HG03025 (cell line): ENCODE results near the gene PDSS2.

Experiments used
- ATAC-seq: cut with Tn5 transposase; IDR thresholded peaks from one replicate; pipeline ENCODE4 v1.9.1; 2021; ENCODE audit warnings: mild to moderate bottlenecking, moderate library complexity; ENCODE audit not compliant: unreplicated experiment, low FRiP score

The PDSS2 gene

DNA sequence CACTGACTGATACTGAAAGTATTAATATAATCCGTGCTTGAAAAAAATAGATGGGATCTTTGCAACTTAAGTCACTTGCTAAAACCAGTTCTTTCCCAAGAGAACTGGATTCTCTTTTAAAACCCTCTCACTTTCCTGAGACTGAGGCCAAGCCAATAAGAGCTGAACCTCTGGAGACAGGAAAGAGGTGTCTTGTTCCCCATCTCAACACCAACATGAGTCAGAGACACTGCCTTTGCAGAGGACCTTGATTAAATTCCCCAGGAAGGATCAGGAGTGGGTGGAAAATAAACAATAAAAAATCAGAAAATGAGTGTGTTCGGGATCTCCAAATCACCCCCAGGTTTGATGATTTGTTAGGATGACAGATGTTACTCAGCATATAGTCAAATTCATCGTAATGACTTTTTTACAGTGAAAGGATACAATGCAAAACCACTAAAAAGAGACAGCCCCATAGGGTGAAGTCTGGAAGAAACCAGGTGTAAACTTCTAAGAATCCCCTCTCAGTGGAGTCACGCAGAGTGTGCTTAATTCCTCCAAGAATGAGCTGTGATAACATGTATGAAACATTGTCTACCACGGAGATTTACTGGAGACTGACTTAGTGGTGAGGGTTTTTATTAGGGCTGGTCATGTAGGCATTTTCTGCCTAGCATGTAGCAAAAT, 221.2 kb downstream of the PDSS2 start:
- no peak for ATAC-seq

DNA sequence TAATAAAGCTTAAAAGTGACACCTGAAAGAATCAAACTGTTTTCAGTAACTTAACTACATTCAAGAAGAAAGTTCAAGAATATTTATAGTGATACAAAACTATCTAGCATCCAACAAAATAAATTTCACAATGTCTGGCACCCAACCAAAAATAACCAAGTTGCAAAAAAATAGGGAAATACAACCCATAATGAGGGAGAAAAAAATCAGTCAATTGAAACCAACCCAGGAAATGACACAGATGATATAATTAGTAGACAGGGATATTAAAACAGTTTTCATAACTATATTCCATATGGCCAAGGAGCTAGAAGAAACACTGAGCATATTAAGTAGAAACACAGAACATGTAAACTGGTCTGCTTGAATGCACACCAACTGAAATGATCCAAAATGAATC, 223.9 kb downstream of the PDSS2 start:
- ATAC-seq: no peak

DNA sequence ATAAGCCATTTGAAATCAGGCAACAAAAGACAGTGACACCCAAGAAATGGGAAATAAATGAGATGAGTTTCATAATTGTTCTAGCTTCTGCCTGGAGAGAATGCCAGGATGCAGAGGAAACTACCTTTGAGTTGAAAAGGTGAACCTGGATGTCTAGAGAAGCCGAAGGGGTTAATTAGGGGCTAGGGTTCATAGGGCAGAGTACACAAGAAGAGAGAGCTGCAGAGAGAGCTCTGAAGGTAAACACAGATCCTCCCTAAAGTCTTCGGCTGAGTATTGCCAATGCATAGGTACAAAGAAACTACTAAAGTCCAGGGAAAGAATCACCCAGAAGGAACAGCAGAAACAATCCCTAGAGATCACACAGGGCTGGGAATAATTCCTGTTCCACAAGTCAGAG, 224.4 kb downstream of the PDSS2 start:
- no peak for ATAC-seq

DNA sequence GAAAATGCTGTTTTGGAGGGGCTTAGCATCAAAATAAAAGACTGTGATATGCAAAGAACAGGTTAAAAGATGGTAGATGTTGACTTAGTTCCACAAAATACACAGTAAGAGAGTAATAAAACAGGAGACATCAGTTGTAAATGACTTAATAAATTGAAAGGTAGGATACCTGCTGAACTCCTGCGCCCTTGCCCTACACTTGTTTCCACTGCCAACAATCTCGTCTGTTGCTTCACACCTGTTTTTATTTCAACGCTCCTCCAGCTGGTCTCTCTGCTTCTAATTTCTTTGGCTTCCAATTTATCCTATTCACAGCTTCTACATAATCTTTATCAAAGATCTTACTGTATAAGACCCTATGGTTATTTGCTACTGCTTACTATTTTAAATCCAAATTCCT, 228.1 kb downstream of the PDSS2 start:
- no peak for ATAC-seq

DNA sequence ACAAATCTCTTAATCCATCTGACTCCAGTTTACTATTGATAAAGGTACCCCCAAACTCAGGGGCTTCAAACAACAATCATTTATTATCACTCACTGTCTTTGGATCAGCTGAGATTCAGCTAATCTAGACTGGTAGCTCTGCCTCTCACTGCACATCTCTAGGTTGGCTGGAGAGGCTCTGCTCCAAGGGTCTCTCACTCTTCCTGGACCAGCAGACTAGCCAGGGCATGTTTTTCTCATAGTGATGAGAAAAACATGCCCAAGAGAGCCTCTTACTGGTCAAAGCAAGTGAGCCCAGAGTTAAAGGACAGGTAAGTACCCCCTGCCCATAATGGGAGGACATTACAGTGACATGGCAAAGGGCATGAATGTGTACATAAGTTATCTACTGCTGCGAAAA, 228.9 kb downstream of the PDSS2 start:
- ATAC-seq: no peak

DNA sequence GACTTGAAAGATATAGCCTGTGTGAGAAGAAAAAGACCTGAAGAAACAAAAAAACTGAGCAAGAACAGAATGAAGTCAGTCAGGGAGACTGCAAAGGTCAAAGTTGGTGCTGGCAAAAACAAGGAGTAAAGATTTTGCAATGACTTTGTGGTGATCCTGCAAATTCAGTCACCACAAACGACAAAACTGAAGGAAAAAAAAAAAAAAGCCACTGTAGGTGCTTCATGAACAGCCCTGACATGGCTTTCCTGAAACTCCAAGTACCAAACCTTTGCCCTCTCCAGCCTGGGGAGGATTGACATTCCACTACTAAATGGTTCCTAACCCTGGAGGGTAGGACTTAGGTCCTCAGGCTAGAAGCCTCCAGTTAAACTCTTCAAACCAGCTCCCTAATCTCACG, 229.3 kb downstream of the PDSS2 start:
- no peak for ATAC-seq

DNA sequence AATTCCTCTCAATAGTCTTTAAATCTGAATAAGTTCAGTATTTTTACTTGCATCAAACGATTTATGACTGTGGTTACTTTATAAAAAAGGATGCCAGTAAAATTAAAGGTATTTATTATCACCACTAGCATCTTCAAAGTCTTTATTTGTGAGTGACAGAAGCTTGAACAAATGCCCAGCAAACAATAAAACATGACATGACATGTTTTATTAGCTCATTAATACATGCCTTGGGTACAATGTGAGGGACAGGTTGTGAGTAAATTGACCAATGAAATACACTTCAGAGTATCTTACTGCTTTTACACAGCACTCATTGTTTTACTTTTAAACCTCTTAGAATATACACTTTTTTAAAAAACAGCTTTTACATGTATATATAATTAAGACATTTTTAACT, 230.6 kb downstream of the PDSS2 start:
- no peak for ATAC-seq

DNA sequence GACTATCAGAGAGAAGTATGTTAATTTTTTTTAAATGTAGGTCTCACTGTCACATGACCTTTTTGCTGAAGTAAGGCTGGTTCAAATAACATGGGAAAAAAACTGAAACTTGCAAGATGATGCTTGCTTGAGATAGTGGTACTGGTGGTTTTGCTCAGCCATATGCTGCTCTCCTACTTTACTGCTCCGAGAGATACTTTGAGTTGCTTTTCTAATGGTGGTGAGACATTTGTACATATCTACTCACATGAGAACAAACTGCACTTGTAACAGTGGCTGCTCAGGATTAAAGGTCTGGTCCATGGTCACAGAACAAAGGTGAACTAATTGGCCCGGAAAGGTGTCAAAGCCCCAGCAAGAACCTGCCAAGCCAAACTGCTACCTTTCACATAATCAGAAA, 237.8 kb downstream of the PDSS2 start:
- ATAC-seq: no peak

DNA sequence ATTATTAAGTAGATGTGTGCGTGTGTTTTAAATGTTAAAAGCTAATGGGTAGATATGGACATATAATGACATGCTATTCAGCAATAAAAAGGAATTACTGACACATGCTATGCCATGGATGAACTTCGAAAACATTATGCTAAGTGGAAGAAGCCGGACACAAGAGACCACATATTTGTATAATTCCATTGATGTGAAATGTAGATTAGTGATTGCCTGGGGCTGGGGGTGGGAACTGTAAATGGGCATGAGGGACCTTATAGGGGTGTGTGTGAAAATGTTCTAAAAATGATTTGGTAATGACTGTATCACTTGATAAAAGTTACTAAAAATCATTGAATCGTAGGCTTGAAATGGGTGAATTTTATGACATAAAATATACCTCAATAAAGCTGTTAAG, 239.5 kb downstream of the PDSS2 start:
- ATAC-seq: no peak

DNA sequence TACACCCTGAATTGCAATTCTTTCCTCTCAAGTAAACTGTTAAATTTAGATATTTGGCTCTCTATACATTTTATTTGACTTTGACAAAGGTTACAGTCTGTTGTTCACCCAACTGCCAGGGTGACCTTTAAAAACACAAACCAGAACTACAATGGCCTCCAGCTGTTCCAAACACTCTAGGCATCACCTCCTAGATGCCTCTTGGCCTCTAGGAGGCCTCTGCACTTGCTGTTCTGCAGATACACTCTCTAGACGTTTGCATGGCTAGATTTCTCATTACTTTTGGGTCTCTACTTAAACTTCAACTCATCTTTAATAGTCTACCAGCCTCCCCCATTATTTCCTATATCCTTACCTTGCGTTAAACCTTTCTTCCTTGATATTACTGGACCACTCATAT, 241.2 kb downstream of the PDSS2 start:
- ATAC-seq: no peak

DNA sequence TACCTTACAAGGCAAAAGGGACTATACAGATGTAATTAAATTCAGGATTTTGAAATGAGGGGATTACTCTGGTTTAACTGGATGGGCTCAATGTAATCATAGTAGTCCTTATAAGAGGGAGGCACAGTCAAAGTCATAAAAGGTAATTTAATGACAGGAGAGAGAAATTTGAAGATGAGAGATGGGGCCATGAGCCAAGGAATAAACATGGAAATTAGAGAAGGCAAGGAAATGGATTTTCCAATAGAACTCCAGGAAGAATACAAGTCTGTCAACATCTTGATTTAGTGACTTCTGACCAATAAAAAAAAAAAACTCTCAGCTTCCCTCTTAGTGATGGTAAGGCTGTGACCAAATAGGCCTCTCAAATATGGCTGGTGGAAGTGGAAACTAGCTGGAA, 242.1 kb downstream of the PDSS2 start:
- ATAC-seq: no peak

DNA sequence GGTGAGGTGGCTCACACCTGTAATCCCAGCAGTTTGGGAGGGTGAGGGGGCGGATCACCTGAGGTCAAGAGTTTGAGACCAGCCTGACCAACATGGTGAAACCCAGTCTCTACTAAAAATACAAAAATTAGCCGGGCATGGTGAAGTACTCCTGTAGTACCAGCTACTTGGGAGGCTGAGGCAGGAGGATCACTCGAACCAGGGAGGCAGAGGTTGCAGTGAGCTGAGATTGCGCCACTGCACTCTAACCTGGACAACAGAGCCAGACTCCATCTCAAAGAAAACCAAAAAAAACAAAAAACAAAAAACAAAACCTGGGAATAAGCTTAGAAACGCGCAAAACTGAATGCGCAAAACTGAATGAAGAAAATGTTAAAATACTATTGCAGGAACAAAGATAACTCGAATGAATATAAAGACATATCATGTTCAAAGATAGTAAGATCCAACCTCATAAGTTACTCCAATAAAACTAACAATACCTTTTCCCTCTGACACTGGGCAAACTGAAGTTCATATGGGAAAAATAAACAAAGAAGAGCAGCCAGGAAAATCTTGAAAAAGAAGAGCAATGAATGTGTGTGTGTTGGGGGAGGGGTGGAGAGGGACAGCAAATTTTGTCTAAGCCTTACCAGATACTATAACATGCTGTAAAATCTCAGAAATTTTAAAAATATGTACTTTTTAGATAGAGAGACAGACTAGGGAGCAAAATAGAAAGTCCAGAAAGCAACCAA, 243.0 kb downstream of the PDSS2 start:
- no peak for ATAC-seq

DNA sequence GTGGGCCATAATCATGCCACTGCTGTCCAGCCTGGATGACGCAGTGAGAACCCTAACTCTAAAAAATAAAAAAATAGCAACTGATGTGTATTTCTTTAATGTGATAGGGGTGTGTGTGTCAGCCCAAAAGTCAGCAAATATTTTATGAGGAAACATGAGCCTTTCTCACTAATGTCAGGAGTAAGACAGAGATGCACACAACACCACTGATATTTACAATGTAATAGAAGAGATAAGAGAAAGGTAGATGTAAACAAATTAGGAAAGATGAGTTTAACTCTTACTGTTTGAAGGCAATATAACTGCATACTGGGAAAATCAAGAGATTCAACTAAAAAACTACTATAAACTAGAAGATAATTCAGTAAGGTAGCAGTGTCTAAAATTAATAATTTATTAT, 244.0 kb downstream of the PDSS2 start:
- no peak for ATAC-seq

DNA sequence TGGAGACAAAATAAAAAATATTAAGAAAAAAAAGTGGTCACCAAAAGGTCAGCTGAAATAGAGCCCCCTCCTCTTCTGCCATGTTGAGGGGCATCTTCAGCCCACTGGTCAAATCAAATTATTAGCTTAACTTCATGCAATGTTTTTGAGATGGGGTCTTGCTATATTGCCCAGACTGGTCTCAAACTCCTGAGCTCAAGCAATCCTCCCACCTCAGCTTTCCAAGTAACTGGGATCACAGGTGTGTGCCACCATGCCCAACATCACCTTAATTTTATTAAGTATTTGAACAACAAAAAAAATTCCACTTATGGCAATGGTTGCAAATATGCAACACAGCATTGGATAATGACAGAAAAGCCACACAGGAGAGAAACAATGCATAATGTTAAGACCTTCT, 244.7 kb downstream of the PDSS2 start:
- no peak for ATAC-seq

DNA sequence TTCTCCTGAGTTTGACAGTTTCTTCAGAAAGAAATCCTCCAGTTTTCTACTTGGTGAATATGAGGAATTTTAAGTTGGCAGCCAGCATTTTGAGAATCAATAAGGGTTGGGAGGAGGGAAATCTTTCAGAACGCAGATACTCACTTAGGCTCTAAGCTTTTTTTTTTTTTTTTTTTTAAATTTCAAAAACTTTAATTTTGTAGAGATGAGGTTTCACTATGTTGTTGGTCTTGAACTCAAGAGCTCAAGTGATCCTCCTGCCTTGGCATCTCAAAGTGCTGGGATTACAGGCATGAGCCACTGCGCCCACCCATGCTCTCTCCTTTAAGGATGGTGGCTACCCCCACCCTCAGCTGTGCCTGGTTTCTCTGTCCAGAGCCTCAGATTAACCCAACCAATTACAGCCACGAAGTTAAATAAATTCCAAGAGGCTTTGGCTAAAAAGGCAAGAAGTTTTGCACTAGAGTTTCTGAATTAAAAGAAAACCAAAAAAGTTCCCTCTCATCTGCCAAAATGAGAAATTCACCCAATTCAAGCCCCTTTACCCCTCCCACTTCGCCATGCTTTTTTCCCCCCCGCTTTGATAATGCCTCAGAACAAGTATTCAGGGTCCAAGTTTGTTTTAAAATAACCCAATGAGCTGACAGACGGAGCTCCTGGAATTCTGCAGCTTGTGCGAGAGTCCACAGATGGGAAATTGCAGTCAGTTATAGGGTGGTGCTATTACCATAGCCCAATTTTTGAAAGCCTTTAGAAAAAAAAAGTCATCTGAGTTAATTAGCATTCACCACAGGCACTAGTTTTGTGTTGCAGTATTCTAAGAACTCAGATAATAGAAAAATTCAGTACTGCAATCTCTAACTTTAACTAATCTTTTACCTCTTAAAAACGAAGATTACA, 249.7 kb downstream of the PDSS2 start:
- no peak for ATAC-seq

DNA sequence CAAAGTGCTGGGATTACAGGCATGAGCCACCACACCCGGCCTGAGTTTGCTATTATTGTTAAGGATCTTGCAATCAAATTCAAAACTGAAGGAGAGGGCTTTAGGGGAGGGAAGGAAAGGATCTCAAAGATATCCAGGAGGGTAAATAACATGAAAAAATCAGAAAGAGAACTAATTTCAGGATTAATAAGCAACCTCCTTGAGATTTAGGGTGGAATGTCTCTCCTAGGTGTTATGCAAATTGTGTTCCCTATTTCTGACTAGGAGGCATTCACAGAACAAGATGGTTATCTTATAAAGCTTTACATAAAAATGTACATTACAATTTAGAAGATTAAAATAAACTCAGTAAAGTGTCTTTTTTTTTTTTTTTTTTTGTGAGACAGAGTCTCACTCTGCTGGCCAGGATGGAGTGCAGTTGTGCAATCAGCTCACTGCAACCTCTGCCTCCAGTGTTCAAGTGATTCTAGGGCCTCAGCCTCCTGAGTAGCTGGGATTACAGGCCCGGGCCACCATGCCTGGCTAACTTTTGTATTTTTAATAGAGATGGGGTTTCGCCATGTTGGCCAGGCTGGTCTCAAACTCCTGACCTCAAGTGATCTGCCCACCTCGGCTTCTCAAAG, 252.0 kb downstream of the PDSS2 start:
- no peak for ATAC-seq

DNA sequence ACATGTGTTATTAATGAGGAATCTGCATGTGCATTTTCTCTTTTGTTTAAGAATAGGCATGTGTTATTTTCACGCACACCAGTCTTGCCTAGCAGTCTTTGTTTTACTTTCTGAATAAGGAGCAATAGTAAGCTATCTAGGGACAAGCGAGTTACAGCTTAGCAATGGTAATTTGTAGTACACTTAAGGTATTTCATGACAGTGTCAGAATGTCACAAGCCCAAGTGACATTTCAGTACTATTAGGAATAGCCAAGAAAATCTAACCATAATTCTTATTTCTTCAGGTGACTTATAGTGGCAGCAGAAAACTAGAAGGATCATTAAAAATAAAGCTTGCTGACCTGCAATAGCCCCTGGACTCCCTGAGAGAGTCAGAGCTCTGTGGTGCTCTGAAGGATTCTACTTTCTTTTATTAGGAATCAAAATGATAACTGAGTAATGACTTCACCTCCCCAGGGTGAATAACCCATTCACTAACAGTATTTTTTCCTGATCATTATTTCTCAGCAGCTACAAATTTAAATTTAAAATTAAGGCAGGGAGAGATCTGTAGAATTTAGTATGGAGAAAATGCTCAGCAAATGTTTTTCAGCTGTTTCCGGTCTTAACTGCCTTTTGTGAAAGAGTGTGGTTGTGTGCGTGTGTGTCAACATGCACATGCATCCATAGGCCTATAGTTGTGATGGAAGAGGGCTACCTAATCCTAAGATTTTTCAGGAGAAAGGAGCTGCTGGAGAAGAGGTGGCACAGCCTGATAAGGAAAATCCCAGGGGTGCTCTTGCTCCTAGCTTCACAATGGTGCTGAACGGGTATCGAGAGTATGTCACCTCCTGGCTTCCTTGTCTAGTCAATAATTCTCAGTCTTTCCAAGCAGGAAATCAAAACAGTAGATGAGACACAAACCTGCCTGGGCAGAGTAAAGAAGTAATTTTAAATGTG, 254.0 kb downstream of the PDSS2 start:
- no peak for ATAC-seq

DNA sequence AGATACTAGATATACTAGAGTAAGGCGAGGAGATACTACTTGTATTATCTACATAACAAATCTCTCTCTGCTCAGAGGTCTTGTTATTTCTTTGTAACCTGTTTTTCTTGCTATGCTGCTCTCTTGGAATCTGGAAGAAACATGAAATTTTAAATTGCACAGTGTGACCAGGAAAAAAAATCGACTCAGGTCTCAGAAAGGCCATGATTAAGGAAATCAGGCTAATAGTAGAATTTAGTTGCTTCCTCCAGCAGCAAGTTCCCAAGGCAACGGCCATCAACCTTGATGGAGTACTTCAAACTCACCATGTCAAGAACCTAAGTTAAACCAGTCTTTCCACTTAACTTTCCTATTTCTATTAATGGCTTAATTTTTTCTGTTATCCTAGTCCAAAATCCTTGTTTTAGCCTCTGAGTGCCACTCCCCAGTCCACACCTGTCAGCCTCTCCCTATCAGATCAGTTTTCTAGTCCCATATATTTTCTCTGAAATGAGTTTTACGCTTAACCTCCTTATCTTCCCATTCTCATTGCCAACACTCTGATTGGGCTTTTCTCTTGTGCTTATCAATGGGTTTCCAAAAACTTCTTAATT, 256.4 kb downstream of the PDSS2 start:
- no peak for ATAC-seq

DNA sequence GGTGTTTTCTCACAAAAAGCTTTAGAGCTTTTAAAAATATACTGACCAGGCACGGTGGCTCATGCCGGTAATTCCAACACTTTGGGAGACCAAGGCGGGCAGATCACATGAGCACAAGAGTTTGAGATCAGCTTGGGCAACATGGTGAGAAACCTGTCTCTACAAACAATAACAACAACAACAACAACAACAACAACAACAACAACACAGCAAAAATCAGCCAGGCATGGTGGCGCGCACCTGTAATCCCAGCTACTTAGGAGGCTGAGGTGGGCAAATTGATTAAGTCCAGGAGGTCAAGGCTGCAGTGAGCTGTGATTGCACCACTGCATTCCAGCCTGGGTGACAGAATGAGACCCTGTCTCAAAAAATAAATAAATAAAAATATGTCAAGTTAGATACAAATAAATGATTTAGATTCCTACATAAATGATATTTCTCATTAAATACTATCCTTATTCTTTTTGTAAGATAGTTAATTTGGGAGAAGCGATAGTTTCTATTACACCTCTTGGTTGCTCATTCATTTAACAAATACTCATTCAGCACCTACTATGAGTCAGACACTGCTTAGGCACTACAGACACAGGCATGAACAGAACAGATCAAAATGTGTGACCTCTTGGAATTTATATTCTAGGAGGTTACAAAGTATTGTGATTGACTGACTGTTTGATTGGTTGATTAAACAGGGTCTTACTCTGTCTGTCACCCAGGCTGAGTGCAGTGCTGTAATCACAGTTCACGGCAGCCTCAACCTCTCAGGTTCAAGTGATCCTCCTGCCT, 260.5 kb downstream of the PDSS2 start:
- ATAC-seq: no peak
